RWPE2 (cell line): ENCODE data around the gene FBXL15.

ENCODE experiments used
- ATAC-seq: fragments of 200-7000 bp; cut with Tn5 transposase; 3 replicates; pipeline ENCODE4 v1.9.1; 2021; ENCODE audit warnings: low read depth
- DNase-seq: peaks from one replicate; pipeline ENCODE4 v3.0.0-alpha.2; 2020; ENCODE audit warnings: low spot score
- H3K27ac ChIP-seq: fragments of 450-650 bp; 2 replicates; pipeline ENCODE4 v1.5.1; 2017; ENCODE audit warnings: mild to moderate bottlenecking; ENCODE audit not compliant: poor library complexity, severe bottlenecking
- H3K27me3 ChIP-seq: fragments of 250-450 bp; sonication (Bioruptor Pico); 2 replicates; pipeline ENCODE4 v1.5.1; 2021; ENCODE audit warnings: mild to moderate bottlenecking, moderate library complexity; ENCODE audit not compliant: insufficient read depth, poor library complexity, severe bottlenecking
- H3K36me3 ChIP-seq: fragments of 250-450 bp; sonication (Bioruptor Pico); 2 replicates; pipeline ENCODE4 v1.5.1; 2020; ENCODE audit warnings: low read depth, mild to moderate bottlenecking, moderate library complexity
- H3K4me1 ChIP-seq: fragments of 250-450 bp; sonication (Bioruptor Pico); 2 replicates; pipeline ENCODE4 v1.5.1; 2021; ENCODE audit warnings: mild to moderate bottlenecking, moderate library complexity; ENCODE audit not compliant: insufficient read depth, poor library complexity, severe bottlenecking
- H3K4me3 ChIP-seq: fragments of 250-450 bp; sonication (Bioruptor Pico); 2 replicates; pipeline ENCODE4 v1.5.1; 2021; ENCODE audit warnings: mild to moderate bottlenecking, moderate library complexity; ENCODE audit not compliant: severe bottlenecking
- H3K9me3 ChIP-seq: fragments of 250-450 bp; sonication (Bioruptor Pico); 2 replicates; pipeline ENCODE4 v1.5.1; 2021; ENCODE audit warnings: mild to moderate bottlenecking, moderate library complexity; ENCODE audit not compliant: severe bottlenecking
- CTCF ChIP-seq: fragments of 450-650 bp; IDR thresholded peaks from one replicate; pipeline ENCODE4 v1.5.1; 2017; ENCODE audit warnings: mild to moderate bottlenecking, moderate library complexity; ENCODE audit not compliant: poor library complexity, severe bottlenecking

The FBXL15 gene

GRCh38 chr10:102409604-102410428 lies 10.8 kb upstream of the FBXL15 start:
- ATAC-seq (no peak), DNase-seq (no peak)
- H3K36me3 ChIP-seq = no peaks in the 10 kb centered on the region
- no peaks in the 10 kb centered on the region for H3K9me3 ChIP-seq
- H3K4me3 ChIP-seq = peak overlapping the region; percentile 32
- H3K27ac ChIP-seq = no peak overlapping the region
- H3K4me1 ChIP-seq = no peaks in the 10 kb centered on the region
- H3K27me3 ChIP-seq = peaks cover 45% of the 10 kb centered on the region
- TF ChIP-seq CTCF = no peak

- DNase-seq = peak; percentile 52
- H3K36me3 ChIP-seq = no peaks in the 10 kb centered on the region
- H3K27me3 ChIP-seq = peaks cover 45% of the 10 kb centered on the region
- H3K9me3 ChIP-seq = no peaks in the 10 kb centered on the region
- no peak for ATAC-seq
- peak overlapping the region; percentile 23 for H3K4me3 ChIP-seq
- H3K4me1 ChIP-seq = no peaks in the 10 kb centered on the region
- no peak overlapping the region for H3K27ac ChIP-seq
- no peak for TF ChIP-seq CTCF
Observed at GRCh38 chr10:102410429-102411073, 10.1 kb upstream of the FBXL15 start.

GRCh38 chr10:102411341-102412255 lies 9.0 kb upstream of the FBXL15 start:
- Histone ChIP-seq H3K4me1 (no peaks in the 10 kb centered on the region), H3K9me3 (no peaks in the 10 kb centered on the region), H3K36me3 (no peaks in the 10 kb centered on the region), H3K27me3 (peaks cover 45% of the 10 kb centered on the region), H3K4me3 (no peak overlapping the region), H3K27ac (no peak overlapping the region)
- DNase-seq = no peak
- TF ChIP-seq CTCF = no peak
- ATAC-seq = no peak

GRCh38 chr10:102412293-102412692 lies 8.3 kb upstream of the FBXL15 start:
- Histone ChIP-seq H3K27me3 (peaks cover 45% of the 10 kb centered on the region), H3K36me3 (no peaks in the 10 kb centered on the region)

More at GRCh38 chr10:102412293-102412692, 8.3 kb upstream of the FBXL15 start:
- Histone ChIP-seq H3K27ac (no peak overlapping the region), H3K4me1 (no peaks in the 10 kb centered on the region), H3K9me3 (no peaks in the 10 kb centered on the region), H3K4me3 (no peak overlapping the region)
- TF ChIP-seq CTCF = no peak
- ATAC-seq (no peak), DNase-seq (no peak)
